ENCODE results near the gene ABITRAM.
"Not testable (repeated sequence)": the region's sequence is repeated elsewhere in the genome, so short reads cannot be mapped to it uniquely, and the experiment has no call there.

Gene ABITRAM, protein sequence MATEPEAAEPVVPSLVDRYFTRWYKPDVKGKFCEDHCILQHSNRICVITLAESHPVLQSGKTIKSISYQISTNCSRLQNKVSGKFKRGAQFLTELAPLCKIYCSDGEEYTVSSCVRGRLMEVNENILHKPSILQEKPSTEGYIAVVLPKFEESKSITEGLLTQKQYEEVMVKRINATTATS

DNA sequence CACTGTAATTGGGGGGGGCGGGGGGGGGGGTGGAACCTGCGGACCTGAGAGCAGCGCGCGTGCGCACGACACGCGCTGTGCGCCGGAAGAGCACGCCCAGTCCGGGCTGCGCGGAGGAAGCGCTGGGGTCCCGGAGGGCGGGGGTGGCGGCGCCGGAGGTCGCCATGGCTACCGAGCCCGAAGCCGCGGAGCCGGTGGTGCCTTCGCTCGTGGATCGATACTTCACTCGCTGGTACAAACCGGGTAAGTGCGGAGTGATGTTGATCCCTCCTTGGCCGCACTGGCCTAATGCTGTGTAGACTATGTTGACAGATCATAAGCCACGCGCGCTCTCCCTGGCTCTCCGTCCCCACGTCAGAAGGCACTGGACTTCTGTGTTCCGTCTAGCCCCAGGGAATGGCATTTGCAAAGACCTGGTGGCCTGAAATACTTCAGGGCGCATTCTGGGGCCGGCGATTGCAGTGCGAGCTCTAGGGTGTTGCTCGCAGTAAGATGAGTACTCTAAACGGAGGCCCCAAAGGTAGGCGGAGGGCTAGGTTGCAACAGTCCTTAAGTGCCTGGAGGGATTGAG is at the start of gene ABITRAM:
Gene ABITRAM (plus strand): TSS at position 78 of the 571 bp plus-strand sequence. CDS start 87 bp downstream, at position 165.
- no peak for FAIRE-seq

DNA sequence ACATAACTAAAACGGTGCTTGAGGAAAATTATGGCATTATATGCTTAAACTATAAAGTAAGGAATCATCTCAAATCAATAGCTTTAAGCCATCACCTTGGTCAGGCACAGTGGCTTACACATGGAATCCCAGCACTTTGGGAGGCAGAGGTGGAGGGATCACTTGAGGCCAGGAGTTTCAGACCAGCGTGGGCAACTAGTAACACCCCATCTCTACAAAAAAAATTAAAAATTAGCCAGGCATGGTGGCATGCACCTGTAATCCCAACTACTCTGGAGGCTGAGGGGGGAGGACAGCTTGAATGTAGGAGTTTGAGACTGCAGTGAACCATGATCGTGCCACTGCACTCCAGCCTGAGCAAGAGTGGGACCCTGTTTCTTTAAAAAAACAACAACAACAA is 49.5 kb upstream of the ABITRAM start:
- FAIRE-seq: no peak

DNA sequence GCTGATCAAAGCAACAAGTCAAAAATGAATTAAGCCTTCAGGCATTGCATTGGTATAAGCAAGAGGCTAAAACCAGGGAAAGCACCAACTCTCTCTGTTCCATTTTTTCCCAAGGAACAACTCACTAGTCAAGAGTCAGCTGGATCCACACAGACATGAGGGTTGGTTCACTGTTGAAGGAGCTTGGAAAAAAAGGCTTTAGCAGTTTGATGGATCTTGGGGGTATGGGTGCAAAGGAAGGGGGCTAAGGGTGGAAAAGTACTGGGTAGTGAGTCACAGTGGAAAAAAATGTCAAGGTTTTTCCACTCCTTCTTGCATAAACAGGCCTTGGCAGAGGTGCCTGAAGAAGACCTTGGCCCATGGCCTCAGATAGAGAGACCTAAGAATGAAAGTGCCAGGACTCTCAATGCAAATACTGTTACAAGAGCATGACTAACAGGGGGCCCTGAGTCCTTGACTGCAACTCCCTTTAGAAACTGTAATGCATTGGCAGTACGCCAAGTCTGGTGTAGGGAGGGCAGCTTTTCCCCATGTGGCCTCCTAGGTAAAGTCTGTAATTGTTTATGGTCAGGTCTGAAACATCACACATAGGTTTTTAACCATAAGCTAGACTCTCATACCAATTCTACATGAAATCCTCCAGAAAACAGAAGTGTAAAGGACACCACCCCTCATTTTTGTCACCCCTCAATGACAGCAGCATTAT is 48.4 kb upstream of the ABITRAM start:
- no peak for FAIRE-seq

DNA sequence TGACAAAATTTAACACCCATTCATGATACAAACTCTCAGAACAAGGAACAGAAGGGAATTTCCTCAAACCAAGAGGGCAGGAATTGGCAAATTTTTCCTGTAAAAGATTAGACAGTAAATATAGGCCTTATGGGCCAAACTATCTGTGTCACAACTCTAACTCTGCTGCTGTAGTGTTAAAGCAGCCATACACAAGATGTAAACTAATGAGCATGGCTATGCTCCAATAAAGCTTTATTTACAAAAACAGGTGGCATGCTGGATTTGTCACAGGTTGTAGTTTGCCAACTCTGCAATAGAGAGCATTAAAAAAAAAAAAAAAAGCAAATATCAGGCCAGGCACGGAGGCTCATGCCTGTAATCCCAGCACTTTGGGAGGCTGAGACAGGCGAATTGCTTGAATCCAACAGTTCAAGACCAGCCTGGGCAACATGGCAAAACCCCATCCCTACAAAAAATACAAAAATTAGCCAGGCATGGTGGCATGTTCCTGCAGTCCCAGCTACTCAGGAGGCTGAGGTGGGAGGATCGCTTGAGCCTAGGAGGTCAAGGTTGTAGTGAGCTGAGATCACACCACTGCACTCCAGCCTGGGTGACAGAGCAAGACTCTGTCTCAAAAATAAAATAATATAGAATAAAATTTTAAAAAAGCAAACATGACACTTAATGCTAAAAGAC is 47.5 kb upstream of the ABITRAM start:
- FAIRE-seq: not testable (repeated sequence)

DNA sequence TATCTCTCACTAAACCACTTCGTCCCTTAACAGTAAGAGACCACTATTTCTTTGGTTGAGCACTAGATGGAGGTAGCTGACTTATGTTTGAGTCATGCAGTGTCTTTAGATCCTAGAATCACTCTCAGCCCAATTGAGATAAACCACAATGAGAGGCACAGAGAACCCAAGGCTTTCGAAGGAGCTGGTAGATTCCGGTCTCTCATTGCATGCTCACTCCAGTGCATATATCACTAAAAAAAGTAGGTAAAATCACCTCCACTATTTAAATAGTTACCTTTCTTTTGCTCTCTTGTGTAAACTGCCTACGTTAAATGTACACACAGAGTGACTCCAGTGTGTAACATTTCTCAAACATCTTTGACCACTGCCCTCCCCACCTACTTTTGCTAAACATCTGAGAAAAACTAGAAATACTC is 44.5 kb upstream of the ABITRAM start:
- FAIRE-seq: no peak

DNA sequence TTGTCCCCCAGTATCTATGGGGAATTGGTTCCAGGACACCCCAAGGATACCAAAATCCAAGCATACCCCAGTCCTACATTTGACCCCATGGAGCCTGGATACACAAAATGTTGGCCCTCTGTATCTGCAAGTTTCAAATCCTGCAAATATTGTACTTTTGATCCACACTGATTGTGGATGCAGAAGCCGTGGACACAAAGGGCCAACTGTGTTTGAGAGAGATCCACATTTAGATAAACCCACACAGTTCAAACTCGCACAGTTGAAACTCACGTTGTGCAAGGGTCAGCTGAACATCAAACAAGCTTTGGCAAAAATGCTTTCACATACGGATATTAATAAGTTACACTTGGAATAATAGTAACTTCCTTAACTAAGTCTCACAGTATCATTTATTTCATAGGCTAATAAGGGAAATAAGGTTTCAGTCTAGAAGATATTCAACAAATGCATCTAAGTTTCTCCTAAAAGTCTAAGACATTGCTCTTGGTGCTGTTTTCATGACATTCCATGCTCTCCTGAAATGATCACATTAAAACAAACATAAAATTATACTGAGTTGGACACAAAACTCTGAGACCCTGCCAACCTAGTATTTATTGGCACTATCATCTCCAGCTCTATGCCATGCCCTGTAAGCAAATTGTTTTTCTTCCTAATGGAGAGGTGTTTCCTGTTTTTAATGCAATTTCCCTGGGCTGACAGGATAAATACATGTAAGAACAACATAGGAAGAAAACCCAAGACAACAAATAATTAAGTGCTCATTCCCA is 39.8 kb upstream of the ABITRAM start:
- FAIRE-seq: no peak

DNA sequence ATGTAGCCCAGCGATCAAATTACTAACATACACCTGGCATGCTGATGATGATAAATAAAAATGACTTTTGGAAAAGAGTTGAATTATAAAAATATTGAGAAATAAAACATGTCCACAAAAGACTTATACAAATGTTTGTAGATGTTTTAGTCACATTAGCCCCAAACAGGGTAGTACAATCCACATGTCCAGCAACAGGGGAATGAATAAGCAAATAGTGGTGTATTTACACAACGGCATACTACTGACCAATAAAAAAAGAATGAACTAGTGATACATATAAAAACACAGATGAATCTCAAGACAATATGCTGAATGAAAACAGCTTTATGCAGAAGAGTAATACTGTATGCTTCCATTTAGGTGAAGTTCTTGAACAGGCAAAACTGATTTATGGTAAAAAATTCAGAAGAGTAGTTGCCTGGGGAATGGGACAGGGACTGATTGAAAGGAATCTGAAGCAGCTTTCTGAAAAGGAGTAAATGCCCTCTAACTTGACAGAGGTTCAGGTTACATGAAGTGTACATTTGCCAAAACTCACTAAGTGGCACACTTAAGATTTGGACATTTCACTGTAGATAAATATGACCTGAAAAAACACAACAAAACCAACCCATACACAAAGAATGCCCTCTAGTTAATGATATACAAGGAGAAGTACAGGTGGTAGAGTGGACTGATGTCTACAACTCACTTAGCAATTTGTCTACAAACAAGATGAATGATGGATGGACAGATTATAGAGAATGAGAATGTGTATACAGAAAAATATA is 36.7 kb upstream of the ABITRAM start:
- no peak for FAIRE-seq

DNA sequence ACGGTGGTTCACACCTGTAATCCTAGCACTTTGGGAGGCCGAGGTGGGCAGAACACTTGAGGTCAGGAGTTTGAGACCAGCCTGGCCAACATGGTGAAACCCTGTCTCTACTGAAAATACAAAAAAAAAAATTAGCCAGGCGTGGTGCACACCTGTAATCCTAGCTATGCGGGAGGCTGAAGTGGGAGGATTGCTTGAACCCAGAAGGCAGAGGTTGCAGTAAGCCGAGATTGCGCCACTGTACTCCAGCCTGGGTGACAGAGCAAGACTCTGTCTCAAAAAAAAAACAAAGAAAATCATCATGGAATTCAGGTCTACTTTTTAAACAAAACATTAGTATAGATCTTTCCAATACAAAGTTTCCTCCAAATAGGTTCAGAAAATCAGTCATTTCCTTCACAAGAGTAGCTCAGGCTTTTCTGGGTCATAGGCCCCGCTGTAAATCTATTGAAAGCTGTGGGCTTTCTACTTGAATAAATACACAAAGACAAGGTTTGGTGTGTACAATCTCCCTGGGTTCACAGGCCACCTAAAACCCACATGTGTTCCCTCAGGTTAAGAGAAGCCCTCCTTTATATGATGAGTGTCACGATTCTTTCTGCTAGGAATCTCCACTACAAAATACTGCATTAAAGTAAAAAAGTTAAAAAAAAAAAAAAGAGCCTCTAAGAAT is 35.0 kb upstream of the ABITRAM start:
- not testable (repeated sequence) for FAIRE-seq

DNA sequence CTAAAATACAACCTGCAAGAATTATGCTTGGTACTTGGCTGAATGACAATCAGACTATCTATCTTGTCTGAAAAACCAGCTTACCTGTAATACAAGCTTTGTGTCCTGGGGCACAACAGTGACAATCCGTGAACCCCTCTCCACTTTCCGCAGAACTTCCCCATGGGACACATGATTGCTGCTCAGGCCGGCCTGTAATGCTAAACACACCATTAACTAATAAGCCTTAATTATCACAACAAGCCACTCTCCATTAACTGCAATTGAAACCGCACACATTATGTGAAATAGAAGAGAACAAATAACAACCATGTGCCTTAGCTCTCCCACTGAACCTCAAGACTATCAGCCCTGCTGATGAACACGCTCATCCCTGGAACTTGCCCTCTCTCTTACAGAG is 34.0 kb upstream of the ABITRAM start:
- FAIRE-seq: no peak

DNA sequence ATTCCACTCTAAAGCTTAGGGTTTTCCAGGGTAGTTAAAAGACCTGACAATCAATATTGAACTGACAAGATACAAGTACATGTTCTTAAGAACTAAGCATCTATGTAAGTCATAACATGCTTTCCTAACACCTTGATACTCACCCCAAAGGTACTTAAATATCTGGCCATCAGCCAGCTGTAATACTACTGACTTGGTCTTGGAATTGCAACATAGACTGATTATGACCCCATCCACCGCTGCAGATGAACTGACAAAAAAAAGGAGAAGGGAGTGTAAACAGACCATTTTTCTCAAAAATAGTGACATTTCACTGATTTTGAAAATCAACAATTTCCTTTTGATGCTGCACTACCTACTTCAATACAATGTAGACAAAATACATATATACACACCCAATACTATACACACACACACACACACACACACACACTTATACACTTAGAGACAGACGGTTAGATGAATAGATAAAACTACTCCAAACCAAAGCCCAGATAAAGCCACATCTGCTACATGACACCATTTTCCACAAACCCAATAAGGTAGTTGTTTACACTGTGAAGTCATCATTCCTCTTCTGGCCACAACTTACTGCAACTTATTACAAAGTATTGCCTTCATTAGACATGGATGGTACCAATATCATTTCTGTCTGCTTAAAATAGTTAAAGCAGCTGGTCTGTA is 30.6 kb upstream of the ABITRAM start:
- no peak for FAIRE-seq

DNA sequence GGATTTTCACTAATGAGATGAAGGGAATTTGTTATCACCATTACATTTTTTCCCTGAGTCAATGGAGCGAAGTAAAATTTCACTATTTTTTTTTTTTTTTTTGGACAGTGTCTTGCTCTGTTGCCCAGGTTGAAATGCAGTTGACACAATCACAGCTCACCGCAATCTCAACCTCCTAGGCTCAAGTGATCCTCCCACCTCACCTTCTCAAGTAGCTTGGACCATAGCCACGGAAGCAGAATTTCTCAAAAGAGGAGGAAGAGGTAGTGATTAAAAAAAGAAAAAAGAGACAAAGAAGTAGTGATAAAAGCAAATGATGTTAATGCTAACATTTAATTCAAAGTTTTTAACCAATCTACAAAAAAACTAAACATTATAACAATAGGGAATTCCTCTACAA is 30.0 kb upstream of the ABITRAM start:
- no peak for FAIRE-seq

DNA sequence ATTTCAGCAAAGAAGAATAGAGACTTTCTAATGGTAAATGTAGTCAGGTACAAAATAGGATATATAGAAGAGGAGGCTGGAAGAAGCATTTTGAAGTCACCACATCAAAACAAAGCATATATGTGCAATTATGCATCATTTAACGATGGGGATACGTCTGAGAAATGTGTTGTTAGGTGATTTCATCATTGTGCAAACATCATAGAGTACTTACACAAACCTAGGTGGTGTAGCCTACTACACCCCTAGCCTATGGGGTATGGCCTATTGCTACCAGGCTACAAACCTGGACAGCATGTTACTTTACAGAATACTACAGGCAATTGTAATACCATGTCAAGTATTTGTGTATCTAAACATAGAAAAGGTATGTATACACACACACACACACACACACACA is 28.7 kb upstream of the ABITRAM start:
- FAIRE-seq: no peak

DNA sequence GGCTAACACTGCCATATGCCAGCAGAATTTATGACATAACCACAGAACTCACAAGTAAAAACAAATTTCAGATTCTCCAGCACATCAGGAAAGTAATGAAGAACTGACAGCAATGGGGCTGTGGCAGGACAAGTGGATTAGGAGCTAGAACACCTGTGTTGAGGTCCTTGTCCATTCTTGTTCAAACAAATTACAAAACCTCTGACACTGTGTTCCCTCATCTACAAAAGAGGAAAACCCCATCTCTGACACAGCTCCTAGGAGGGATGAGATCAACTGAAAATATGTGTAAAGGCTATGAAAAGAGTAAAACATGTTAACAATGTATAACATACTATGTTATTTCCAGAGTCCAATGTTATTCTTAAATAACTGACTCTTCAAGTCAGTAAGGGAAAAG is 23.8 kb upstream of the ABITRAM start:
- no peak for FAIRE-seq

DNA sequence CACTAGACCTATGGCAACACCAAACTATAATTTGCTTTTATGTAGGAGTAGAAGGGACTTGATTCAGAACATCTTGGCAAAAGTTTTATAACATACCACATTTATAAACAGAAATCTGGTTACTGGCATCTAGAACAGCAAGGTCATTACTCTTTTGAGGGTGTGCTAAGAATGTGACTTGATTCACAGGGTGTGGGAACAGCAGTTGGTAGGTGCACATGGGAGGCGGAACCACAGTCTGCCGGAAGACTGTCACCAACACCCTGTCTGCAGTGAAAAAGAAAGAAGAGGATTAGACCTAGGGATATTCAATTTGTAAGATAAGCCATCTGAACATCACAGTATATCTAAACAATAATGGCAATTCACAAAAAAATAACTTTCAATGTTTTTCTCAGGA is 23.3 kb upstream of the ABITRAM start:
- FAIRE-seq: no peak

DNA sequence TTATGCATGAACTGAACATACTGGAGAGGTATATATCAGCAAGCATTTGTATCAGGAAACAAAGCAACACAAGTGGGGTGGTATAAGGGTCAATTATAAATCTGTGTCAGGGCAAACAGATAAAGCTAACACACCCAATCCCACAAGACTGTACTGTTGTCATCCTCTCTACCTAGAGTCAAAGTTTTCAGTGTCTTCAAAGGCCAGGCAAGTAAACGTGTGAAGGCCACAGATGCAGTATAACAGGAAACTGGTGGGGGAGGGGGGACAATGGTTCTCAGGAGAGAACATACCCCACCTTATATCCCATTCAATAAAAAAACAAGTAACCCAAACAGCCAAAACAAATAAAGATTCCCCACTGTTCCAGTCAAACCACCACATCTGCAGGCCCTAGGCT is 22.4 kb upstream of the ABITRAM start:
- FAIRE-seq: no peak

DNA sequence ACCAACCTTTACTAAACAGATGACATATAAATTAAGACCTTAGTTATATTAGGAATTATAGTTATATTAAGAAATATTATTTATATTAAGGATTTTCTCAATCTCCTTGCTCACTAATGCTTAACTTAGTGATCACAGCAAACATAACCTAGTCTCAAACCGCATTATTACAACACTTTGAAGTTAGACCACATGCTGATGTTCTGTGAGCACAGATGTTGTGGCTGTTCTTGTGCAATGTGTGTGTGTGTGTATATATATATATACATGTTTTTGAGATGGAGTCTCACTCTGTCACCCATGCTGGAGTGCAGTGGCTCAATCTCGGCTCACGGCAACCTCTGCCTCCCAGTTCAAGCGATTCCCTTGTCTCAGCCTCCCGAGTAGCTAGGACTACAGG is 20.8 kb upstream of the ABITRAM start:
- no peak for FAIRE-seq

DNA sequence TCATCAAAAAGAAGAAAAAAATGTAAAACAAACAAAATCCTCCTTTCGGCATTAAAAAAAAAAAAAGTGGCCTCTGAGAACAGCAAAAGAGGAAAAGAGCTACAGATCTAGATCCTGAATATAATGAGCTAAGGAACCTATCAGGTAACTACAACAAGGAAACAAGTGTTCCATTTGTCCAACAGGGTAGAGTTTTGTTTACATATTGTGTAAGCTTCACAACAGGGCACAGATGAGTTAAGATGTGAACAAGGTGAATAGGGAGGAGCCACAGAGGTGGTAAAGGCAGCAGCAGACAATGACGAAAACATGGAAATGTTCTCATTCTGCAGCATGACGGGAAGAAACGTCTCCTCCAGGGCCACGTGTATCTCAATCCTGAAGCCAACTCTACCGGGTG is 14.7 kb upstream of the ABITRAM start:
- no peak for FAIRE-seq

DNA sequence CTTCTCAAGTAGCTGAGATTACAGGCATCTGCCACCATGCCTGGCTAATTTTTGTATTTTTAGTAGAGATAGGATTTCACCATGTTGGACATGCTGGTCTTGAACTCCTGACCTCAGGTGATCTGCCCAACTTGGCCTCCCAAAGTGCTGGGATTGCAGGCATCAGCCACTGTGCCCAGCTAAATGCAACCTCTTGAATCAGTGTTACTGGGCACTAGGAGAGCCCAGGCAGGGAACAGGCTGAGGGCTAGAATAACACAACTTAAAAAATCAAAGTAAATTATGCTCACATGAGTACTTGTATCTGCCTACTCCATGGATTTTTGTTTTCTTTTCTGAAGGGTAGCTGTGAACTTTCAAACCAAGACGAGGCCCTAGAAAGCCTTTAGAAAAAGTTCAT is 13.8 kb upstream of the ABITRAM start:
- not testable (repeated sequence) for FAIRE-seq

DNA sequence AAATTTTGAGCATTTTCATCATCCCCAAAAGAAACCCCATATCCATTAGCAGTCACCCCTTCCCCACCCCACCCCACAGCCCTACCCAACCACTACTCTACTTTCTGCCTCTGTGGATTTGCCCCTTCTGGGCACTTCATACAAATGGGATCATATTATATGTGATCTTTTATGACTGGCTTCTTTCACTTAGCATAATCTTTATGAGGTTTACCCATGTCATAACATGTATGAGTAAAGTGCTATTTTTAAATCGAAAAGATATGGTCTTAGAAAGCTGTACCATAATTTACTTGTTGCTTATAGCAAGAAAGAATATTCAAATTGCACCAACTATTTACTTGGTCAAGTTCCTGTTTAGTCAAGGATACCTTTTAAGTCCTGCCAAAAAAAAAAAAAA is 13.0 kb upstream of the ABITRAM start:
- no peak for FAIRE-seq

DNA sequence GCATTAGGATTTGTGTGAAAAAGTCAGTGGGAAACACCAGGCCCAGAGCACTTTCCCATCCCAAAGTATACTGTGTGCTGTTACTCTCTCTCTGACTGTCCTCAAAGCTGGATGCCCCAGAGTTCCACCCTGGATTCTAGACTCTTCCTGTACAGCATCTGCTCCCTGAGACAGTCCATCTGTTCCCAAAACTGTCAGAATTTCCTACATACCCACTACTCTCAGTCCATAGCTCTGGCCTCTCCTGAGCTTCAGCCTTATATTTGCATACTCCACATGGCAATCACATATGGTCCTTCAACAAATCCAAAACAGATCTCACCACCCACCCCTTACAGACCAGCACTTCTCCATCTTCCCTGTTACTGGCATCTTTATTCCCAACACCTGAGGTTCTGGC is 9.7 kb upstream of the ABITRAM start:
- no peak for FAIRE-seq

DNA sequence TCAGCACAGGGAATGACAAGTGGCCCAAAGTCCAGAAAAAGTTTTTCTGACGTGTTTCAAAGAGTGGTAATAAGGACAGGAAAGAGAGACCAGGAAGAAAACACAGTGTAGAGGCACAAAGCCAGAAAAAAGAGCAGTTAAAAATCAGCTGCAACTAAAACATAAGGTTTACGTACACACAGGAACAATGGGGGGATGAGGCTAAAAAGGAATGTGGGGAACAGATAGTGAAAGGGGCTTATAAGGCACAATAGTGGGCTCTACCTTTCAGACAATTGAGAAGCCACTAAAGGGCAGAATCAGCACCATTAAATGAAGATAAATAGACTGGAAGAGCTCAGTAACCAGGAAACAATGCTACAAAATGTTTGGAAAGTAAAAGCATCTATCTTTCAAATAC is 5.8 kb upstream of the ABITRAM start:
- no peak for FAIRE-seq
